Erythroblast (primary cell): ENCODE measurements around the gene ALKAL2.

ENCODE experiments used
- DNase-seq, 2 experiments: peaks; one replicate each; lab custom pipeline; 2025; lab: John Stamatoyannopoulos, UW
- GATA1 ChIP-seq: IDR thresholded peaks from 2 replicates; pipeline ENCODE4 v1.6.1; 2011; ENCODE audit warnings: low read depth, mild to moderate bottlenecking, control low read depth, low read length, moderate library complexity
- POLR2A ChIP-seq: IDR thresholded peaks from 2 replicates; pipeline ENCODE4 v1.6.1; 2011; ENCODE audit warnings: mild to moderate bottlenecking, low read length

Gene ALKAL2

GRCh38 chr2:284896-285492 lies 2.9 kb downstream of the ALKAL2 start:
- DNase-seq = no peak
- TF ChIP-seq GATA1 (no peak), POLR2A (no peak)

GRCh38 chr2:283996-284794 lies 3.7 kb downstream of the ALKAL2 start:
- no peak for DNase-seq
- TF ChIP-seq POLR2A = no peak

GRCh38 chr2:282371-283263 lies 5.3 kb downstream of the ALKAL2 start:
- TF ChIP-seq GATA1 (no peak), POLR2A (no peak)
- no peak for DNase-seq

- TF ChIP-seq POLR2A (no peak), GATA1 (no peak)
- DNase-seq = no peak
These were observed 6.5 kb downstream of the ALKAL2 start for GRCh38 chr2:281381-281780.

GRCh38 chr2:280650-281110 lies 7.2 kb downstream of the ALKAL2 start:
- TF ChIP-seq POLR2A = no peak
- TF ChIP-seq GATA1 = no peak
- DNase-seq = no peak

GRCh38 chr2:279956-280649 lies 7.8 kb downstream of the ALKAL2 start:
- DNase-seq = no peak
- no peak for TF ChIP-seq POLR2A
- TF ChIP-seq GATA1 = no peak

- TF ChIP-seq POLR2A (no peak), GATA1 (no peak)
These were observed 8.5 kb downstream of the ALKAL2 start for GRCh38 chr2:279366-279765.

GRCh38 chr2:278927-279320 lies 9.0 kb downstream of the ALKAL2 start:
- TF ChIP-seq POLR2A (no peak), GATA1 (no peak)
- no peak for DNase-seq

More at GRCh38 chr2:279366-279765, 8.5 kb downstream of the ALKAL2 start:
- DNase-seq = no peak

GRCh38 chr2:278312-278926 lies 9.5 kb downstream of the ALKAL2 start:
- no peak for DNase-seq
- no peak for TF ChIP-seq POLR2A
- no peak for TF ChIP-seq GATA1

GRCh38 chr2:275466-275865 lies 12.4 kb downstream of the ALKAL2 start:
- no peak for DNase-seq
- TF ChIP-seq POLR2A (no peak), GATA1 (no peak)

- DNase-seq = peak; percentile 21 to 26
- TF ChIP-seq POLR2A (no peak), GATA1 (no peak)
These were observed 13.4 kb downstream of the ALKAL2 start for GRCh38 chr2:274503-274902.

- DNase-seq = no peak
- no peak for TF ChIP-seq POLR2A
These were observed 14.6 kb downstream of the ALKAL2 start for GRCh38 chr2:273333-273732.

- no peak for TF ChIP-seq GATA1
- TF ChIP-seq POLR2A = no peak
- DNase-seq = no peak
These were observed 16.0 kb downstream of the ALKAL2 start for GRCh38 chr2:271917-272316.
